HCT116 (cell line): ENCODE measurements around the gene NFIA.

Experiments
- ATF3 ChIP-seq: IDR thresholded peaks from 2 replicates; pipeline ENCODE4 v1.6.1; 2012
- CTCF ChIP-seq, 3 experiments: fragments of 200-600 bp in 1 of 3; sonication (generic) in 1 of 3; IDR thresholded peaks in 2 of 3; conservative IDR thresholded peaks in 1 of 3; 2 replicates each; pipeline ENCODE4 v1.5.1; 2012 to 2017; ENCODE audit warnings: low read depth in 2 of 3, low read length in 2 of 3, antibody characterized with exemption in 1 of 3, borderline replicate concordance in 1 of 3, control low read depth in 1 of 3, mild to moderate bottlenecking in 1 of 3, mixed read lengths in 1 of 3, mixed run types in 1 of 3, moderate library complexity in 1 of 3; ENCODE audit not compliant: insufficient read depth in 1 of 3
- EZH2 ChIP-seq: fragments of 200-600 bp; sonication (generic); IDR thresholded peaks from 2 replicates; pipeline ENCODE4 v1.6.1; 2017; ENCODE audit warnings: antibody characterized with exemption, mixed run types
- EZH2phosphoT487 ChIP-seq: fragments of 200-600 bp; IDR thresholded peaks from 2 replicates; pipeline ENCODE4 v1.6.1; 2018; ENCODE audit warnings: antibody characterized with exemption, borderline replicate concordance
- MAX ChIP-seq: IDR thresholded peaks from 2 replicates; pipeline ENCODE4 v1.6.1; 2012
- POLR2A ChIP-seq: IDR thresholded peaks from 2 replicates; pipeline ENCODE4 v1.7.0; 2011; ENCODE audit warnings: borderline replicate concordance; ENCODE audit not compliant: insufficient read depth, insufficient read length; ENCODE audit errors: extremely low read depth
- POLR2AphosphoS5 ChIP-seq: IDR thresholded peaks from 2 replicates; pipeline ENCODE4 v1.6.1; 2011; ENCODE audit warnings: mild to moderate bottlenecking, low read depth, low read length, moderate library complexity
- RAD21 ChIP-seq: IDR thresholded peaks from 2 replicates; pipeline ENCODE4 v1.6.1; 2012; ENCODE audit warnings: low read depth, mild to moderate bottlenecking
- SIN3A ChIP-seq: IDR thresholded peaks from 2 replicates; pipeline ENCODE4 v1.6.1; 2012; ENCODE audit warnings: low read depth
- SRF ChIP-seq: IDR thresholded peaks from 2 replicates; pipeline ENCODE4 v1.6.1; 2012; ENCODE audit warnings: low read depth
- TCF7L2 ChIP-seq: IDR thresholded peaks from 2 replicates; pipeline ENCODE4 v1.7.0; 2011; ENCODE audit warnings: borderline replicate concordance, inconsistent platforms; ENCODE audit not compliant: insufficient read depth, insufficient read length; ENCODE audit errors: extremely low read depth
- YY1 ChIP-seq: IDR thresholded peaks from 2 replicates; pipeline ENCODE4 v1.6.1; 2011; ENCODE audit warnings: low read length, low read depth, moderate library complexity, mild to moderate bottlenecking; ENCODE audit not compliant: insufficient replicate concordance; ENCODE audit errors: extremely low read depth
- ZBTB33 ChIP-seq: IDR thresholded peaks from 2 replicates; pipeline ENCODE4 v1.6.1; 2011; ENCODE audit warnings: mild to moderate bottlenecking, low read length, moderate library complexity; ENCODE audit not compliant: insufficient replicate concordance; ENCODE audit errors: extremely low read depth
- ZNF274 ChIP-seq: fragments of 200-500 bp; sonication (Bioruptor generic); IDR thresholded peaks from 2 replicates; pipeline ENCODE4 v1.6.1; 2014; ENCODE audit warnings: mild to moderate bottlenecking, low read depth, low read length, inconsistent platforms

GRCh38 chr1:61133335-61134019 lies 51.1 kb downstream of the NFIA start:
- TF ChIP-seq EZH2 (no peak), CTCF (IDR thresholded peaks at IDR 0.05 in 2 of 3, conservative IDR thresholded peaks at IDR 0.05 in 1 of 3; ENCODE audit: borderline replicate concordance in 1 of 3, insufficient read depth in 1 of 3, low read depth in 2 of 3, low read length in 2 of 3) (no peak), YY1 (no peak), SRF (no peak), ATF3 (no peak), POLR2AphosphoS5 (no peak), EZH2phosphoT487 (no peak), ZNF274 (no peak), POLR2A (no peak), SIN3A (no peak), RAD21 (no peak), MAX (no peak), TCF7L2 (no peak), ZBTB33 (no peak)
